Natural killer cell (primary cell): Measurements from ENCODE around the gene FAM53B. TPM values are rescaled to one million over a fixed set of nuclear protein-coding genes. Genes with fewer than 3 reads are reported as not detected.
A peak's percentile ranks its signal among the peaks of the same experiment; 100 is the strongest.

Experiments used
- ATAC-seq, 3 donors: fragments of 150-1000 bp in 2 of 3; fragments of 200-7000 bp in 1 of 3; cut with Tn5 transposase; 1 replicate in 1 of 3; 2 replicates in 2 of 3; pipeline ENCODE4 v1.10.0; 2021; ENCODE audit warnings: mild to moderate bottlenecking in 2 of 3, moderate library complexity in 2 of 3
- DNase-seq, 2 donors: peaks; one replicate each; pipeline versions ENCODE4 v3.0.0 to v3.0.0-alpha.2; 2013 to 2021; ENCODE audit warnings: mixed read lengths in 1 of 2
- H3K27ac ChIP-seq: one replicate; pipeline ENCODE4 v1.5.1; 2013; ENCODE audit warnings: mild to moderate bottlenecking, low read length
- H3K27me3 ChIP-seq: one replicate; pipeline ENCODE4 v1.6.1; 2013; ENCODE audit warnings: low read length; ENCODE audit not compliant: control insufficient read depth, insufficient read depth
- H3K36me3 ChIP-seq: one replicate; pipeline ENCODE4 v1.6.1; 2013; ENCODE audit warnings: low read length; ENCODE audit not compliant: control insufficient read depth, insufficient read depth
- H3K4me1 ChIP-seq: one replicate; pipeline ENCODE4 v1.6.1; 2013; ENCODE audit warnings: low read length; ENCODE audit not compliant: control insufficient read depth, insufficient read depth
- H3K4me3 ChIP-seq: one replicate; pipeline ENCODE4 v1.5.1; 2013; ENCODE audit warnings: low read length
- H3K9me3 ChIP-seq: one replicate; pipeline ENCODE4 v1.6.1; 2013; ENCODE audit warnings: low read length; ENCODE audit not compliant: control insufficient read depth, insufficient read depth
- H3K27ac Mint-ChIP-seq, 2 donors: one replicate each; pipeline ENCODE4 v1.8.0; 2022; ENCODE audit warnings: mild to moderate bottlenecking in 2 of 2, mixed read lengths in 2 of 2, moderate library complexity in 1 of 2
- H3K27me3 Mint-ChIP-seq, 2 donors: one replicate each; pipeline ENCODE4 v1.8.0; 2022; ENCODE audit warnings: low read depth in 2 of 2, mixed read lengths in 2 of 2
- H3K36me3 Mint-ChIP-seq: one replicate; pipeline ENCODE4 v1.8.0; 2022; ENCODE audit warnings: mixed read lengths
- H3K4me1 Mint-ChIP-seq, 2 donors: one replicate each; pipeline ENCODE4 v1.8.0; 2022; ENCODE audit warnings: mixed read lengths in 2 of 2
- H3K4me3 Mint-ChIP-seq: one replicate; pipeline ENCODE4 v1.8.0; 2022; ENCODE audit warnings: mild to moderate bottlenecking, moderate library complexity, mixed read lengths
- H3K9me3 Mint-ChIP-seq, 2 donors: one replicate each; pipeline ENCODE4 v1.8.0; 2022; ENCODE audit warnings: mixed read lengths in 2 of 2
- WGBS: methylation state at CpG from one replicate; pipeline ENCODE4 v1.1.7; 2013; ENCODE audit warnings: missing lambda C conversion rate; ENCODE audit not compliant: insufficient coverage; 5-methylcytosine and 5-hydroxymethylcytosine counted together
- intact Hi-C: fragments of 100-400 bp; cut with micrococcal nuclease; formaldehyde crosslinking; loops from one replicate; pipeline ENCODE4 v1.14.2; 2022
- total RNA-seq, 4 donors: library from RNA; stranded (reverse); fragments of 120-200 nt in 1 of 4; gene quantifications; one replicate each; pipeline versions ENCODE4 v1.2.3 to v1.2.4, GENCODE V29; 2013 to 2022
- TF ChIP-seq, protein P1 (sequence below): fragments of 200-600 bp; IDR thresholded peaks from one replicate; pipeline ENCODE4 v1.8.0; 2022; ENCODE audit warnings: antibody characterized with exemption

The FAM53B gene
- total RNA-seq, 3 donors from 2014 or later (not counting 1 experiment from before 2014, with no cell fraction given): 77.4 to 172 (median 121) TPM

DNA sequence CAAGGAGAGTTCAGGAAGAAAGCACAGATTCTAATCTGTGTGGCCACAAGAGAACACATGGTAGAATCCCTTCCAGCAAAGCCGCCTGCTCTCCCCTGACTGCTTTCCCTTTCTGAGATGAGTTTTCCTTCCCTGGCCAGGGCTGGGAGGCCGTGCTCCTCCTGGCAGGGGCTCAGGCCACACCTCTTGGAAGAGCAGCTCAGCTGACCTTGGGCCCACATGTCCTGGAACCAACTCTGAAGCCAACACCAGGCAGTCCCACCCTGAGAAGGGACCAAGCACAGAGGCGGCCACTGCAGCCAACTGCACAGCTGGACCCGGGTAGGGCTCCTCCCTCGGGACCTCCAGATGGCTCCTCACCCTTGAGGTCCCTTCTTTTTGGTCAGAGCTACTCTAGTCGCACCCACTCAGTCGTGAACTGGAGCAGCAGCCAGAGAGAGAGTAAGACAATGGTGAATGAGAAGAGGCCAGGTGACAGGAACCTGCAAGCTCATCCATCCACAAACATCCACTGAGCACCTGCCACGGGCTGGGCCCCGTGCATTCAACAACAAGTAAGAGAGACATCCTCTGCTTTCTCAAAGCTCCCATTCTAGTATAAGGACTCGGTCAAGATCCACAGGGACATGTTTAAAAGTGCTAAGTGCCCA, 40.3 kb downstream of the FAM53B start:
- TF ChIP-seq, protein P1, sequence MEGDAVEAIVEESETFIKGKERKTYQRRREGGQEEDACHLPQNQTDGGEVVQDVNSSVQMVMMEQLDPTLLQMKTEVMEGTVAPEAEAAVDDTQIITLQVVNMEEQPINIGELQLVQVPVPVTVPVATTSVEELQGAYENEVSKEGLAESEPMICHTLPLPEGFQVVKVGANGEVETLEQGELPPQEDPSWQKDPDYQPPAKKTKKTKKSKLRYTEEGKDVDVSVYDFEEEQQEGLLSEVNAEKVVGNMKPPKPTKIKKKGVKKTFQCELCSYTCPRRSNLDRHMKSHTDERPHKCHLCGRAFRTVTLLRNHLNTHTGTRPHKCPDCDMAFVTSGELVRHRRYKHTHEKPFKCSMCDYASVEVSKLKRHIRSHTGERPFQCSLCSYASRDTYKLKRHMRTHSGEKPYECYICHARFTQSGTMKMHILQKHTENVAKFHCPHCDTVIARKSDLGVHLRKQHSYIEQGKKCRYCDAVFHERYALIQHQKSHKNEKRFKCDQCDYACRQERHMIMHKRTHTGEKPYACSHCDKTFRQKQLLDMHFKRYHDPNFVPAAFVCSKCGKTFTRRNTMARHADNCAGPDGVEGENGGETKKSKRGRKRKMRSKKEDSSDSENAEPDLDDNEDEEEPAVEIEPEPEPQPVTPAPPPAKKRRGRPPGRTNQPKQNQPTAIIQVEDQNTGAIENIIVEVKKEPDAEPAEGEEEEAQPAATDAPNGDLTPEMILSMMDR: no peak

DNA sequence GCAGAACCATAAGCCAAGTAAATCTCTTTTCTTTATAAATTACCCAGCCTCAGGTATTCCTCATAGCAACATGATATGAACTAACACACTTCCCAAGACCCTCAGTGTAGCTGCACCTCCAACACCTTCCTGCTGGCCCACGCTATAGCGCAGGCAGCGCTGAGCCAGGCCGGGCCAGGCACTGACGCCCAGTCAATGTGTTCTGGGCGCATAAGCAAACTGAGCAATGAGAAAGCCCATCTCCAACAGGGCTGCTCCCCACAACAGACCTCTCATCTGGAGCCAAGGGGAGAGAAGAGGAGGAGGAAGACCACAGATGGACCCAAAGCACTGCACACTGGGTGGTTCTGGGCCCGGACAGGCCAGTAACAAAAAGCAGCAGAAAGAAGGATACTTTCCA, 40.8 kb downstream of the FAM53B start:
- DNase-seq (no peak), ATAC-seq (no peak)
- H3K27me3 Mint-ChIP-seq: no peaks in the 10 kb centered on the region
- peak overlapping the region; percentile 69 for H3K4me3 Mint-ChIP-seq
- H3K36me3 Mint-ChIP-seq: no peaks in the 10 kb centered on the region
- H3K4me1 ChIP-seq: peaks cover 98% of the 10 kb centered on the region
- H3K9me3 ChIP-seq: no peaks in the 10 kb centered on the region
- H3K27ac Mint-ChIP-seq: peak overlapping the region; percentile 89 to 95
- no peaks in the 10 kb centered on the region for H3K27me3 ChIP-seq
- WGBS: 93% methylated on average over 7 of the region's 7 CpGs
- peaks cover 53% of the 10 kb centered on the region for H3K36me3 ChIP-seq
- H3K4me1 Mint-ChIP-seq: peaks cover 93 to 97% of the 10 kb centered on the region in 2 donors
- H3K9me3 Mint-ChIP-seq: no peaks in the 10 kb centered on the region
- intact Hi-C loops: loop anchor here (2.0 kb wide), 1 partner anchor 15 kb away; no protein-coding TSS in a partner anchor
- TF ChIP-seq, protein P1: no peak
- peak overlapping the region; percentile 88 for H3K27ac ChIP-seq
- H3K4me3 ChIP-seq: no peak overlapping the region

More for the DNA sequence above, 40.3 kb downstream of the FAM53B start:
- Histone ChIP-seq H3K9me3 (no peaks in the 10 kb centered on the region), H3K27me3 (no peaks in the 10 kb centered on the region), H3K4me1 (peaks cover 98% of the 10 kb centered on the region), H3K27ac (peak overlapping the region; percentile 88), H3K4me3 (no peak overlapping the region), H3K36me3 (peaks cover 53% of the 10 kb centered on the region)
- DNase-seq: no peak
- no peak for ATAC-seq
- Mint-ChIP-seq H3K4me3 (peak overlapping the region; percentile 49), H3K4me1 (peaks cover 91 to 94% of the 10 kb centered on the region in 2 donors), H3K27me3 (no peaks in the 10 kb centered on the region), H3K27ac (peak overlapping the region; percentile 89 to 95), H3K9me3 (no peaks in the 10 kb centered on the region), H3K36me3 (no peaks in the 10 kb centered on the region)
- intact Hi-C loops: loop anchor here (2.0 kb wide), 1 partner anchor 15 kb away; no protein-coding TSS in a partner anchor
- whole genome bisulfite sequencing: 88% methylated on average over 9 of the region's 10 CpGs

DNA sequence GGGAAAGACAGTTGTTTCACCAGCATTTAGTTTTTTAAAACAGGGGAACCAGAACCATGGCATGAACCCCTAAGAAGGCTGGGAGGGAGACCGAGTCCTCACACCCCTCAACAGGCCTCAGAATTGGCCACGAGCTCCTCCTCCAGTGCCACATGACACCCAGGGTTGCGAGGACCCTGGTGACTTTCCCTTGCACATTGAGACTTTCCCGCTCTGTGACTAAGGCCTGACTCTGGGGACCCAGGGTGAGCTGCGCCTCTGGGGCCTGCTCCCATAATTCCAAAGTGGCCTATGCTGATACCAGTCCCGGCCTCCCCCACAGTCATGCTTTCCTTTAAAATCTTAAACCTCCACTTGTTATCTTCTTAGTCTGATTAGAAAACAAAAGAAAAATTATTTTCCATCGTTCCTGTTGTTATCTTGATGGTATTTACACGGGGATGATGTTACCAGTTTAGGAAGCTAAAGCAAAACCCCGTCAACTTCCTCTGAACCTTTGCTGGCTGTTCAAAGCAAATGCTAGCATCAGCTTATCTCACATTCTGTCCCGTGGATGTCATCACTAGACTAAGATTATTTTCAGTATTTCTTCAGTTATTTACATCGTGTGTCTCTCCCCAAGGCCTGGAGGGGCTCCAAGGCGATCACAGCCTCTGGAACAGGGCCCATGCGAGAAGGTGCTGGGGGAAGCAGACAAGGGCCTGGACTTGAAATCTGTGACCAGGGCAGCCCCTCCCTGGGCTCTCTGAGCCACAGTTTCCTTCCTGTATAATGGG, 42.1 kb downstream of the FAM53B start:
- 34% methylated on average over 13 of the region's 13 CpGs for WGBS
- Mint-ChIP-seq H3K9me3 (no peaks in the 10 kb centered on the region), H3K27ac (peak overlapping the region; percentile 89 to 95), H3K4me3 (peak overlapping the region; percentile 88), H3K27me3 (no peaks in the 10 kb centered on the region), H3K36me3 (no peaks in the 10 kb centered on the region), H3K4me1 (peaks cover 97 to 99% of the 10 kb centered on the region in 2 donors)
- Histone ChIP-seq H3K27me3 (no peaks in the 10 kb centered on the region), H3K27ac (peak overlapping the region; percentile 88), H3K36me3 (peaks cover 53% of the 10 kb centered on the region), H3K9me3 (no peaks in the 10 kb centered on the region), H3K4me3 (no peak overlapping the region), H3K4me1 (peaks cover 100% of the 10 kb centered on the region)
- ATAC-seq: peak; percentile 39 to 44 (median 42)
- TF ChIP-seq, protein P1: no peak
- intact Hi-C loops: loop anchor here (1.0 to 2.0 kb wide), 2 partner anchors 13 to 16 kb away; no protein-coding TSS in a partner anchor
- peak in 1 of 2 donors; percentile 70 for DNase-seq
